NCI-H1092 treated with DMSO at 0.1 percent for 48 hours (cell line): ENCODE measurements around the gene NPM1.

ENCODE experiments used
- DNase-seq: peaks from one replicate; lab custom pipeline; 2025; lab: John Stamatoyannopoulos, UW

Gene NPM1

DNA sequence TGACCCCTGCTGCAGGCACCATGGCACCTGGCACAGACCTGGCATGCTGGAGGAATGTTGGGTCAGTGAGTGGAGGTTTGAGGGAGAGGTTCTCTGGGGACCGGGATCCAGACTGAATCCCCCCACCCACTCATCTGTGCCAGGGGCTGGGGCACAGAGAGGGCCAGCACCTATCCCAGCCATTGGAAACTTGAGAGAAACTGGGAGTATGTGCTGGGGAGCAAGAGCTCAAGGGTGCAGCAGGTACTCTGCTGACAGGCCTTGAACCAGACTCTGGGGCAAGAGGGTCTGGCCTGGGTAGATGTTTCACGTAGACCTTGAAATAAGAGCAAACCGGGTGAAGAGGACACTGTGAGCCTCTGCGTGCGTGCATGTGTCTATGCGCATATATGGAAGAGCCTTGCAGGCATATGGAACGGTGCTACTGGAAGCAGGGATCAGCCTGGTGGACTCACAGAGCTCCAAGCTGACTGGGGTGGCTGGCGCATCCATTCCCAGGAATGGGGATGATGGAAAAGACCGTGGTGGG lies 40.6 kb downstream of the NPM1 start:
- DNase-seq = no peak

- DNase-seq = no peak
These were observed 41.3 kb downstream of the NPM1 start for GRCh38 chr5:171428809-171429542.

GRCh38 chr5:171429543-171429910 lies 41.9 kb downstream of the NPM1 start:
- no peak for DNase-seq

- no peak for DNase-seq
These were observed 43.7 kb downstream of the NPM1 start for GRCh38 chr5:171431251-171431777.

DNA sequence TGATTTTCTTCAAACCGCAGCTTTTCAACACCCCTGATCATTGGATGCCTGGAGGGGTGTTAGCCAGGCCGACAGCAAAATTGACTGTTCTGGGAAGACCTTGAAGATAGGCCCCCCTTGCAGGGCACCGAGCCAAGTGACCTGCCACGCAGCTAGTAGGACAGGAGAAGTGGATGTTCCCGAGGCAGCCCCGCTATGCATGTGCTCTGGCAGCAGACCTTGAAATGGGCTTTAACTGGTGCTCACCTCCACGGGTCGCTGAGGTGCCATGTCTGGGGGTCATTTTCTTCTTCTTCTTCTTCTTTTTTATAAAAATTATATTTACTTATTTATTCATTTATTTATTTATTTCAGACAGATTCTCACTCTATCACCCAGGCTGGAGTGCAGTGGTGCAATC lies 44.4 kb downstream of the NPM1 start:
- no peak for DNase-seq

DNA sequence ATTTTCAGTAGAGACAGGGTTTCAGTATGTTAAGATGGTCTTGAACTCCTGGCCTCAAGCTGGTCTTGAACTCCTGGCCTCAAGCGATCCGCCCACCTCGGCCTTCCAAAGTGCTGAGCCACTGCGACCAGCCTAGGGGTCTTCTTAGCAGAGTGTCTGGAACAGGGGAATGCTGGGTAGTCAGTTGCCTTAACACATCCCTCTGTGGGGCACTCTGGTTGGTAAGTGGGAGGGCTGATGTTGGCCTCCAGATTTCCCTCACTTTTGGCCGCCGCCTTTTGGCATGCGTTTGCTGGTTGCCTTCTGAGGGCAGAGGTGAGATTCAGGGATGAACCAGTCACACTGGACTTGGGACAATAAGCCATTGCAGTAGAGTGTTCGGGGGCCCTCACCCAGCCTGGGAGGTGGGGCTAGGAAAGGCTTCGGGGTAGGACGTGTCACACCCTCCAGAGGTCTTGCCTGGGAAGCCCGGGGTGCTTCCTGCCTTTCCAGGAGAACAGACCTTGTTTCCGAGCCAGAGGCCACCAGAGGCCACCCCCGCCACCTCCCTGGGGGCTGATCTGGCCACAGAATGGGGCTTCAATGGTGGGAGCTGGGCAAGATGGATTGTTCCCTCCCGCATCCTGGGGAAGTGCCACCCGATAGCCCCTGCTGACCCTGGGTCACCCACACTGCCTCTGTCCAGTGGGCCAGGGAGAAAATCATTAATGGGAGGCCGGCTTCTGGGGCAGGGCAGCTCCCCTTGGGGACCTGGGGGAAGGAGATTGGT lies 45.1 kb downstream of the NPM1 start:
- no peak for DNase-seq

- no peak for DNase-seq
These were observed 45.7 kb downstream of the NPM1 start for GRCh38 chr5:171433352-171433698.

- no peak for DNase-seq
These were observed 46.5 kb downstream of the NPM1 start for GRCh38 chr5:171433982-171434676.

GRCh38 chr5:171434874-171435273 lies 47.2 kb downstream of the NPM1 start:
- DNase-seq = no peak

GRCh38 chr5:171435908-171436307 lies 48.3 kb downstream of the NPM1 start:
- no peak for DNase-seq

- no peak for DNase-seq
These were observed 49.2 kb downstream of the NPM1 start for GRCh38 chr5:171436804-171437285.

DNA sequence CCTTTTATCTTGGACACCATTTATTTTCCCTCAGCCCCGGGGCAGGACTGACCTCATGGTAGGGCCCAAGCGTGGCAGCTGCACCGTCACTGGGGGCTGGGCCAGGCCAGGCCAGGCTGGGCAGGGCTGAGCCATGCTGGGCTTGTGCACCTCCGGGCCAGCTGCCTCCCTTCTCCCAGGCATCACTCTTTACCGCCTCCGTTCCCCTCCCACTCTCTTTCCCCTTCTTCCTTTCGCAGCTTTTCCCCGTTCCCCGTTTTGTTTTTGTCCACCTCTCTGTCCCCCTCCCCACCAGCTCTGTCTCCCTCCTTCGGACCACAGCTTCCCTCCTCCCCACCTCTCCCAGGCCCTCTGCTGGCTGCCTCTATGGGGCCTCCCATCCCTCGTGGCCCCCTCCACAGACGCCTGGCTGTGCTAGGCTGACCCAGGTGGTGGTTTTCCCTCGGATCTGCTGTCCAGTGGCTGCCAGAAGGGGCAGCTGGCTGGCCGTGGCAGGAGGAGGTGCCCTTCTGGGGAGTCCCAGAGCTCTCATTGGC lies 49.7 kb downstream of the NPM1 start:
- DNase-seq = no peak

GRCh38 chr5:171438738-171439137 lies 51.1 kb downstream of the NPM1 start:
- no peak for DNase-seq

GRCh38 chr5:171441246-171441791 lies 53.7 kb downstream of the NPM1 start:
- DNase-seq = no peak

GRCh38 chr5:171442287-171443042 lies 54.8 kb downstream of the NPM1 start:
- no peak for DNase-seq

- no peak for DNase-seq
These were observed 56.9 kb downstream of the NPM1 start for GRCh38 chr5:171444582-171444981.

- no peak for DNase-seq
These were observed 58.2 kb downstream of the NPM1 start for GRCh38 chr5:171445644-171446516.

GRCh38 chr5:171447226-171447625 lies 59.6 kb downstream of the NPM1 start:
- no peak for DNase-seq

- no peak for DNase-seq
These were observed 61.8 kb downstream of the NPM1 start for GRCh38 chr5:171449426-171449825.
